Lower leg skin (tissue), 3 donors: ENCODE measurements around the gene HM13.

Experiments used
- CTCF ChIP-seq, 3 donors: fragments of 450-650 bp; IDR thresholded peaks; one replicate each; pipeline ENCODE4 v1.5.1; 2016; ENCODE audit warnings: antibody characterized with exemption in 3 of 3, mild to moderate bottlenecking in 3 of 3, moderate library complexity in 2 of 3
- POLR2A ChIP-seq, 2 donors: fragments of 450-650 bp; IDR thresholded peaks; one replicate each; pipeline ENCODE4 v1.6.1; 2016 to 2017; ENCODE audit warnings: antibody characterized with exemption in 2 of 2, mild to moderate bottlenecking in 1 of 2, moderate library complexity in 1 of 2

GRCh38 chr20:31527266-31527665 is 13.0 kb downstream of the HM13 start:
- TF ChIP-seq CTCF (IDR thresholded peaks at IDR 0.05) = no peak
- TF ChIP-seq POLR2A (IDR thresholded peaks at IDR 0.05) = no peak
